K562 (cell line): ENCODE results near the gene RINL. TPM values are rescaled to one million over a fixed set of nuclear protein-coding genes. Genes with fewer than 3 reads are reported as not detected.
A peak's percentile ranks its signal among the peaks of the same experiment; 100 is the strongest.
"Not testable (repeated sequence)": the region's sequence is repeated elsewhere in the genome, so short reads cannot be mapped to it uniquely, and the experiment has no call there.

Experiments used
- ATAC-seq: fragments of 200-7000 bp; cut with Tn5 transposase; 3 replicates; pipeline ENCODE4 v1.9.1; 2020; ENCODE audit warnings: moderate library complexity
- BruUV-seq: library from RNA; stranded (reverse); fragments of 400-500 nt; replicated peaks from 2 replicates; lab custom pipeline; 2021; lab: Mats Ljungman, UMichigan
- CTCF ChIA-PET: fragments of 300-600 bp; formaldehyde crosslinking; extraction: SDS; loops from one replicate; lab custom pipeline; 2021; ENCODE audit warnings: low intra/inter-chr PET ratio; lab: Yijun Ruan, JAX
- POLR2A ChIA-PET: fragments of 300-600, 350-650 bp; sonication (Branson Sonifier 250); formaldehyde crosslinking; extraction: SDS; loops from one replicate; lab custom pipeline; 2021; ENCODE audit warnings: antibody characterized with exemption, inconsistent platforms; lab: Yijun Ruan, JAX
- DNase-seq, 4 experiments: peaks; one replicate each; pipeline versions ENCODE4 v3.0.0 to v3.0.0-alpha.2; 2011 to 2018; ENCODE audit warnings: low spot score in 3 of 4, mixed read lengths in 3 of 4; ENCODE audit errors: extremely low read depth in 1 of 4
- FAIRE-seq: peaks from 2 replicates; lab custom pipeline; 2011; peaks lifted over from hg19 to GRCh38; lab: Jason Lieb, UNC
- H2AFZ ChIP-seq: 2 replicates; pipeline ENCODE4 v1.6.0; 2011; ENCODE audit warnings: low read depth, low read length, control low read depth, inconsistent platforms
- H3K27ac ChIP-seq: fragments of 200-600 bp; 3 replicates; pipeline ENCODE4 v1.8.0; 2011; ENCODE audit warnings: low read depth, mild to moderate bottlenecking, control low read depth, inconsistent platforms, low read length, moderate library complexity, mixed read lengths; ENCODE audit errors: extremely low read depth
- H3K27me3 ChIP-seq, 2 experiments: fragments of 300-600 bp in 1 of 2; 2 replicates in 1 of 2; 3 replicates in 1 of 2; pipeline versions ENCODE4 v1.6.0 to v1.8.0; 2011; ENCODE audit warnings: inconsistent platforms in 2 of 2, low read length in 2 of 2, mild to moderate bottlenecking in 1 of 2, mixed read lengths in 1 of 2, moderate library complexity in 1 of 2; ENCODE audit not compliant: control insufficient read depth in 2 of 2, insufficient read depth in 2 of 2
- H3K36me3 ChIP-seq: fragments of 300-600 bp; 3 replicates; pipeline ENCODE4 v1.8.0; 2011; ENCODE audit warnings: mild to moderate bottlenecking, low read length, inconsistent platforms; ENCODE audit not compliant: control insufficient read depth, insufficient read depth
- H3K4me1 ChIP-seq, 2 experiments: fragments of 200-600 bp in 1 of 2; replicated peaks in 1 of 2; 2 replicates in 1 of 2; 3 replicates in 1 of 2; pipeline versions ENCODE4 v1.5.1 to v1.8.0; 2011; ENCODE audit warnings: inconsistent platforms in 2 of 2, low read length in 2 of 2, mild to moderate bottlenecking in 1 of 2, mixed read lengths in 1 of 2, moderate library complexity in 1 of 2; ENCODE audit not compliant: control insufficient read depth in 2 of 2, insufficient read depth in 2 of 2
- H3K4me2 ChIP-seq: 2 replicates; pipeline ENCODE4 v1.6.1; 2011; ENCODE audit warnings: low read length, control low read depth, inconsistent platforms, mixed read lengths; ENCODE audit not compliant: insufficient read depth
- H3K4me3 ChIP-seq: fragments of 200-600 bp; sonication (generic), shearing (Covaris generic); 2 replicates; pipeline ENCODE4 v1.5.1; 2016; ENCODE audit warnings: control low read depth, inconsistent platforms
- H3K79me2 ChIP-seq: fragments of 200-600 bp; 3 replicates; pipeline ENCODE4 v1.8.0; 2011; ENCODE audit warnings: low read length, inconsistent platforms; ENCODE audit not compliant: control insufficient read depth, insufficient read depth
- H3K9ac ChIP-seq, 2 experiments: 2 replicates each; pipeline versions ENCODE4 v1.6.0 to v1.6.1; 2011; ENCODE audit warnings: low read depth in 2 of 2, low read length in 2 of 2, control low read depth in 1 of 2, inconsistent platforms in 1 of 2, mild to moderate bottlenecking in 1 of 2, mixed read lengths in 1 of 2; ENCODE audit not compliant: insufficient read depth in 1 of 2
- H3K9me1 ChIP-seq: one replicate; pipeline ENCODE4 v1.6.0; 2011; ENCODE audit warnings: inconsistent platforms, mild to moderate bottlenecking, low read length, moderate library complexity; ENCODE audit not compliant: control insufficient read depth, insufficient read depth
- H3K9me3 ChIP-seq: replicated peaks from 2 replicates; pipeline ENCODE4 v1.5.1; 2011; ENCODE audit warnings: low read depth, low read length, inconsistent platforms; ENCODE audit not compliant: control insufficient read depth, insufficient read depth
- H4K20me1 ChIP-seq: replicated peaks from 2 replicates; pipeline ENCODE4 v1.6.1; 2011; ENCODE audit warnings: low read length, inconsistent platforms, mixed read lengths; ENCODE audit not compliant: control insufficient read depth, insufficient read depth
- BHLHE40 ChIP-seq: IDR thresholded peaks from 2 replicates; pipeline ENCODE4 v1.6.1; 2011; ENCODE audit warnings: low read length, improper control_type of control experiment
- C11orf30 ChIP-seq: fragments of 450-650 bp; IDR thresholded peaks from 2 replicates; pipeline ENCODE4 v1.6.1; 2016; ENCODE audit warnings: low read depth, mild to moderate bottlenecking
- CBFA2T2 ChIP-seq: fragments of 450-650 bp; conservative IDR thresholded peaks from 2 replicates; pipeline ENCODE4 v1.6.1; 2017; ENCODE audit warnings: mild to moderate bottlenecking
- DPF2 ChIP-seq: fragments of 450-650 bp; IDR thresholded peaks from 2 replicates; pipeline ENCODE4 v1.6.1; 2016
- MAFF ChIP-seq: IDR thresholded peaks from 2 replicates; pipeline ENCODE4 v1.6.1; 2012; ENCODE audit warnings: low read length, improper control_type of control experiment
- MAFK ChIP-seq: IDR thresholded peaks from 2 replicates; pipeline ENCODE4 v1.6.1; 2011; ENCODE audit warnings: low read length, improper control_type of control experiment
- MAX ChIP-seq: sonication (generic); formaldehyde crosslinking; IDR thresholded peaks from 2 replicates; pipeline ENCODE4 v1.9.0; 2022; ENCODE audit warnings: mild to moderate bottlenecking, missing genetic modification reagents
- NR2C2 ChIP-seq, 2 experiments: fragments of 200-800 bp in 1 of 2; sonication (Bioruptor generic) in 1 of 2; sonication (generic) in 1 of 2; formaldehyde crosslinking in 1 of 2; IDR thresholded peaks; 2 replicates each; pipeline versions ENCODE4 v1.6.1 to v1.8.0; 2016 to 2022; ENCODE audit warnings: mild to moderate bottlenecking in 1 of 2, missing compliant biosample characterization in 1 of 2, missing genetic modification characterization in 1 of 2, missing genetic modification reagents in 1 of 2
- RAD51 ChIP-seq: fragments of 450-650 bp; IDR thresholded peaks from 2 replicates; pipeline ENCODE4 v1.7.1; 2016; ENCODE audit warnings: low read depth, mild to moderate bottlenecking, borderline replicate concordance
- SMAD4 ChIP-seq: fragments of 250-450 bp; sonication (Bioruptor Pico); conservative IDR thresholded peaks from 2 replicates; pipeline ENCODE4 v1.8.0; 2021; ENCODE audit warnings: inconsistent platforms, mild to moderate bottlenecking, moderate library complexity
- SMARCA4 ChIP-seq: fragments of 450-650 bp; IDR thresholded peaks from 2 replicates; pipeline ENCODE4 v1.6.1; 2016
- TOE1 ChIP-seq, 2 experiments: fragments of 450-650 bp in 1 of 2; sonication (generic) in 1 of 2; formaldehyde crosslinking in 1 of 2; IDR thresholded peaks; 2 replicates each; pipeline versions ENCODE4 v1.7.1 to v1.8.0; 2016 to 2022; ENCODE audit warnings: borderline replicate concordance in 2 of 2, mild to moderate bottlenecking in 2 of 2, antibody characterized with exemption in 1 of 2, inconsistent platforms in 1 of 2, low read depth in 1 of 2, missing genetic modification reagents in 1 of 2, moderate library complexity in 1 of 2
- VEZF1 ChIP-seq: fragments of 200-800 bp; sonication (Bioruptor generic); IDR thresholded peaks from 2 replicates; pipeline ENCODE4 v1.6.1; 2017; ENCODE audit warnings: missing genetic modification characterization, missing compliant biosample characterization
- ZFX ChIP-seq: sonication (generic); formaldehyde crosslinking; IDR thresholded peaks from 2 replicates; pipeline ENCODE4 v1.8.0; 2022; ENCODE audit warnings: mild to moderate bottlenecking, missing genetic modification reagents, moderate library complexity
- WGBS: fragments of 100-300 bp; shearing (Covaris generic); methylation state at CpG from one replicate; pipeline ENCODE4 v1.1.6; 2016; ENCODE audit warnings: low coverage, mixed read lengths; ENCODE audit not compliant: insufficient coverage; ENCODE audit errors: missing lambda C conversion rate; 5-methylcytosine and 5-hydroxymethylcytosine counted together
- in situ Hi-C: fragments of 300-500 bp; cut with MboI; formaldehyde crosslinking; loops from 4 replicates; pipeline ENCODE4 v1.15.0; 2018; ENCODE audit warnings: inconsistent platforms, mixed read lengths
- intact Hi-C: fragments of 100-400 bp; cut with micrococcal nuclease; formaldehyde crosslinking; loops from 2 replicates; pipeline ENCODE4 v1.14.2; 2022
- polyA plus RNA-seq, 8 experiments: library from polyadenylated mRNA; depleted of rRNA in 4 of 8; stranded (reverse) in 5 of 8; unstranded in 3 of 8; fragments of >200 nt; fragmentation: Nextera tagmentation in 2 of 8; fragmentation: Illumina TruSeq in 1 of 8; extraction: Ambion mirVana in 2 of 8; extraction: Trizol in 1 of 8; gene quantifications; 2 replicates each; pipeline versions ENCODE4 v1.2.1 to v1.2.3, GENCODE V29; 2011 to 2014; ENCODE audit warnings: inconsistent platforms in 1 of 8, missing spikeins in 1 of 8
- total RNA-seq, 7 experiments: library from RNA; depleted of rRNA in 6 of 7; stranded (reverse); fragments of >200 nt in 6 of 7; fragmentation: Illumina TruSeq in 2 of 7; extraction: Trizol in 2 of 7; gene quantifications; 2 replicates each; pipeline versions ENCODE4 v1.2.1 to v1.2.3, GENCODE V29; 2011 to 2021; ENCODE audit warnings: low replicate concordance in 1 of 7
- TF ChIP-seq, protein P1 (sequence below): fragments of 450-650 bp; formaldehyde crosslinking; IDR thresholded peaks from 2 replicates; pipeline ENCODE4 v1.4.0; 2020; ENCODE audit warnings: mild to moderate bottlenecking, mixed read lengths
- TF ChIP-seq, protein P2 (sequence below): sonication (generic); formaldehyde crosslinking; IDR thresholded peaks from 2 replicates; pipeline ENCODE4 v1.9.0; 2022; ENCODE audit warnings: mild to moderate bottlenecking, missing genetic modification reagents

The RINL gene
- total and polyA plus RNA-seq, 9 of the 15 experiments (the other 6 are each of a cell fraction or from before 2014, with no cell fraction given), result 0.82 to 10.9 (median 4.9) TPM

- H3K4me3 ChIP-seq; FAIRE-seq; H3K36me3 ChIP-seq; intact Hi-C loops; H3K27me3 ChIP-seq; H3K9me1 ChIP-seq; CTCF ChIA-PET; H3K79me2 ChIP-seq; in situ Hi-C loops; H4K20me1 ChIP-seq; ATAC-seq; BruUV-seq; H3K9me3 ChIP-seq; TF ChIP-seq NR2C2 (CRISPR knock-in tag; IDR thresholded peaks at IDR 0.05); TOE1 (CRISPR knock-in tag; IDR thresholded peaks at IDR 0.05; ENCODE audit: borderline replicate concordance, low read depth): not testable (repeated sequence)
- DNase-seq, result peak in 1 of 4 experiments; percentile 55
- POLR2A ChIA-PET, result interaction anchor here (1.1 kb wide), 1 partner anchor 9 kb away, joined by 5 read pairs; no protein-coding TSS in a partner anchor
- Histone ChIP-seq H3K27ac (peak overlapping the region; percentile 61; the same call in 2 of the 3 replicates), H2AFZ (peak overlapping the region; percentile 95), H3K4me2 (peak overlapping the region; percentile 53), H3K9ac (peak overlapping the region in 1 of 2 experiments; percentile 82; a peak in 2 of 4 replicates), H3K4me1 (peaks cover 27 to 39% of the 10 kb centered on the region in 2 experiments)
- 23% methylated on average over 17 of the region's 21 CpGs for WGBS
- TF ChIP-seq, protein P1, sequence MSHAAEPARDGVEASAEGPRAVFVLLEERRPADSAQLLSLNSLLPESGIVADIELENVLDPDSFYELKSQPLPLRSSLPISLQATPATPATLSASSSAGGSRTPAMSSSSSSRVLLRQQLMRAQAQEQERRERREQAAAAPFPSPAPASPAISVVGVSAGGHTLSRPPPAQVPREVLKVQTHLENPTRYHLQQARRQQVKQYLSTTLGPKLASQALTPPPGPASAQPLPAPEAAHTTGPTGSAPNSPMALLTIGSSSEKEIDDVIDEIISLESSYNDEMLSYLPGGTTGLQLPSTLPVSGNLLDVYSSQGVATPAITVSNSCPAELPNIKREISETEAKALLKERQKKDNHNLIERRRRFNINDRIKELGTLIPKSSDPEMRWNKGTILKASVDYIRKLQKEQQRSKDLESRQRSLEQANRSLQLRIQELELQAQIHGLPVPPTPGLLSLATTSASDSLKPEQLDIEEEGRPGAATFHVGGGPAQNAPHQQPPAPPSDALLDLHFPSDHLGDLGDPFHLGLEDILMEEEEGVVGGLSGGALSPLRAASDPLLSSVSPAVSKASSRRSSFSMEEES (CRISPR knock-in tag), result peak; percentile 96
- TF ChIP-seq NR2C2 (tag; IDR thresholded peaks at IDR 0.05) (0 out of 2 replicates have a peak, but pooled peaks have one; percentile 19), MAFF (0 out of 2 replicates have a peak, but pooled peaks have one; percentile 28), MAFK (peak; percentile 35; the same call in 1 of the 2 replicates), ZFX (CRISPR knock-in tag) (peak; percentile 42; the same call in 1 of the 2 replicates), SMAD4 (CRISPR knock-in tag) (peak; percentile 40), CBFA2T2 (peak; percentile 81), C11orf30 (peak; percentile 61), DPF2 (0 out of 2 replicates have a peak, but pooled peaks have one; percentile 25), SMARCA4 (peak; percentile 14; the same call in 1 of the 2 replicates), RAD51 (peak; percentile 96), VEZF1 (peak; percentile 57), MAX (CRISPR knock-in tag) (0 out of 2 replicates have a peak, but pooled peaks have one; percentile 23), TOE1 (IDR thresholded peaks at IDR 0.05; ENCODE audit: borderline replicate concordance) (peak; percentile 97), BHLHE40 (peak; percentile 48; the same call in 1 of the 2 replicates)
- TF ChIP-seq, protein P2, sequence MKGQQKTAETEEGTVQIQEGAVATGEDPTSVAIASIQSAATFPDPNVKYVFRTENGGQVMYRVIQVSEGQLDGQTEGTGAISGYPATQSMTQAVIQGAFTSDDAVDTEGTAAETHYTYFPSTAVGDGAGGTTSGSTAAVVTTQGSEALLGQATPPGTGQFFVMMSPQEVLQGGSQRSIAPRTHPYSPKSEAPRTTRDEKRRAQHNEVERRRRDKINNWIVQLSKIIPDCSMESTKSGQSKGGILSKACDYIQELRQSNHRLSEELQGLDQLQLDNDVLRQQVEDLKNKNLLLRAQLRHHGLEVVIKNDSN (CRISPR knock-in tag), result peak; percentile 72
Observed at GRCh38 chr19:38859631-38860204, 18.4 kb downstream of the RINL start.
